HG03139 (cell line): ENCODE data around the gene SCRG1.

ENCODE experiments used
- ATAC-seq: cut with Tn5 transposase; IDR thresholded peaks from one replicate; pipeline ENCODE4 v1.9.1; 2021; ENCODE audit not compliant: unreplicated experiment

Gene SCRG1

DNA sequence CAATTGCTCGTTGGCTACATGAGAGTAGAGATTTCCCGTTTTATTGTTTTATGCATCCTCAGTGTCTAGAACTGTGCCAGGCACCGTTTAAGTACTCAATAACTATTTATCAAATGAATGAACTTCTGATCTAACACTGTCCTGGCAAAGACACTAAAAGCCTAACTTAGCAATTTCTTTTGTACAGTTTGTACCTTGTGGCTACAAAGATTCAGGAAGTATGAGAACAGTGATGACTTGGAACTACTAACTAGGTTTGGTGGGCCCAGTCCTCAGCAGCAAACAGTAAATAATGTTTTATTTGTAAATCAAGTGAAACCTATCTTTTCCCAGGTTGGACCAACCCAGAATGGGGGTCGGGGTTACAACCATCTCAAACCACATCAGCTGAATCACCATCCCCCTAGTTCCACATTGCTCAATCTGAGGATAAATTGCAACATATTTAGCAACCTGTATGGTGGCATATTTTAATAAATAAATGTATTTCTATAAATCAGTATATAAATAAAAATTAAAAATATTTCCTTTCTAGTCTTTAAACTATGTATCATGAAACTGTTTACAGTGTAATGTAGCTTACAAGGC, 12.3 kb upstream of the SCRG1 start:
- ATAC-seq = no peak

DNA sequence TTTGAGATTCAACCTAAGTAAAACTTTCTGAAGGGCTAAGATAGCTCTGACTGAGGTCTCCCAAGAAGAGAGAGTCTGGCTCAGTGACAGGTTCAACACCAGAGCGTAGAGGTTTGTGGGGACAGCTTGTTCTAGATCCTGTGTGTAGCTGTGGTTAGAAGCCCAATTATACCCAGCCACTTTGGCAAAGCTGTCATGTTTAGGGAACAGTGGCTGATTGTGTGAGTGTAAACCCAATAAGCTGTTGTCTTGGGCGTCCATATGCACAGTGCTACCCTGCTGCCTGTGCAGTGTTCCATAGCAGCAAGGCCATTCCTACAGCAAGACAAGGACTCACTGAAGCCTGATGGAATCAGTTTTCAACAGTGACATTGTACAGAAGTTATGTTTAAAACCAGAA, 11.2 kb upstream of the SCRG1 start:
- ATAC-seq = no peak

DNA sequence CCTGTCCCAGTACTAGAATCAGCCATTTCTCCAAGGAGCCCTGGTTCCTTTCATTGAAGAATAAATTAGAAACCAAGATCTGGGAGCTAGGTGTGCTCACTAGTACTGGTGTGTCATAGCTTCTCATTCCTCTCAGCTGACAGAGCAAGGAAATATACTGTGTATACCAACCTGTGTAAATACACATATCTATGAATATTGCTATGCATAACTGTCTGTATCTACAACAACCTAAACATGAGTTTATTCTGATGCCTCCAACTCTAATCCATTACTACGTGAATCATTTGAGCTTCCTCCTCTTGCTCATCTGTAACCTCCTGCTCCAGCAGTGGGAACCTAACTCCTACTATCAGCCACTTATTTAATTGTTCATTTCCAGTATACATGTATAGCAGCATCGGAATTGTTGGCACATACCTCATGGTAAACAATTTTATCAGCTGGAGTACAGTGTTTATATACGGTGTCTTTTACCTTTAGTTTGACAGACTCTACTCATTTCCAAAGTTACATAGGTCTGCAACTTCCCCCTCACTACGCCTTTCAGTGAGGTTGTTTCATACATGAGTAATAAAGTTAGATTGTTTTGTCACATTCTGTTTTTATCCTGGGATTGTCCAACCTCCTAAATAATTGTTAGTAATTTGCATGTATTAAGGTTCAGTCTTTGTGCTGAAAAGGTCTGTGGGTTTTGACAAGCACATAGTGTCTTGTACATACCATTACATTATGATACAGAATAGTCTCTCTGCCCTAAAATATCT, 7.1 kb upstream of the SCRG1 start:
- ATAC-seq = no peak

DNA sequence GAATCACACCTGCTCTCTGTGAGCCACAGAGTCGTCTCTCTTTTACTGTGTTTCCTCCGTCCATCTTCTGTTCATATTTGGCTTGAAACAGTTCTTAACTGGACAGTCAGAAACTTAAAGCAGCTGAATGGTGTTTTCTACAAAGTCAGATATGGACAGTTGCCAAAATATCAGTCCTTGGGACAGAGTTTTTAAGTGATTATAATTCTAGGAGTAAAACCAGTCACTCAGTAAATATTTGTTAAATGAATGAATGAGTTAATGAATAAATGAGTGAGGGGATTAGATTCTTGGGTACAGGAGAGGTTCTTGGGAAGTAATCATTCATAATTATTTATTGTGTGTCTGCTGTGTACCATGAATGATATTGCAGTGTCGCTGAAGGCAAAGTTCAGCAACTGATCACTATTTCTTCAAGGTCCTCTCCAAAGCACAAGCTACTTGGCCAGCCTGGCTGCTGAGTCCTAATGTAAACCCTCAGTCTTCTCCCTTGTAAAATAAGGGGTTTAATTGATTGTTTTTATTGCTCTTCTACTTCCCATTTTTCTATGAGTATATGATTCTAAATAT, 5.5 kb upstream of the SCRG1 start:
- ATAC-seq = no peak

DNA sequence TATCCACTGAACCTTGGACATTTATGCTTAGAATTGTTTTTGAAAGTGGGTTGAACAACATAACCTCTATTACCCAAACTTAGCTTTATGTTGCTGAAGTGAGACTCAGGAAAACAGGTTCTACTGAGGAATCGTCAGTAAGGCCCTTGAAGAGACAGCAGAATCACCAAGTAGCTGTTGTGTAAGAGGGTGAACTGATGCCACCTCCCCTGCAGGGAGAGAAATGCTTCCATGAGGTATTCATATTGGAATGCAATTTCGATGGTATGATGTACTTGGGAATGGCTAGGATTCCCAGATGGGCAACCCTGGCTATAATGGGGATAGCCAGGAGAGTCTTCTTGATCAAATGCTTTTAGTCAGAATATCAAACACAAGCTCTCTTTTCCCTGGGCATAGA, 4.1 kb upstream of the SCRG1 start:
- no peak for ATAC-seq

DNA sequence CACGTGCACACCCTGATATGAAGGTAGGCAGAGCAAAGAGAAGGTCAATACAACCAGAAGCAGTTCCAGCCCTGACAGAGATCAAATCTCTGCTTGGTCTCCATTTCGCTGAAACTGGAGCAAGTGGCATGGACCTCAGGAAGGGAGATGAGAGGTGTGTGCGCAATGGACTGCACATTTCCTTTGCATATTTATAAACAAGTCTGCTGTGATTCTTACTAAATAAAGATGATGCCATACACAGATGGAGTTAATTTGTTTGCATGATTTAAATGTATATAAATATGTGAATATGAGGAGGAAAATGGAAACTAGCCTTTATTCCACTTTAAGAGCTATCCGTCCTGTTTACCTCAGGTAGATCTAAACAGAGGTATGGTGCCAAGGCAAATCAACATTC, 2.1 kb upstream of the SCRG1 start:
- ATAC-seq = no peak

DNA sequence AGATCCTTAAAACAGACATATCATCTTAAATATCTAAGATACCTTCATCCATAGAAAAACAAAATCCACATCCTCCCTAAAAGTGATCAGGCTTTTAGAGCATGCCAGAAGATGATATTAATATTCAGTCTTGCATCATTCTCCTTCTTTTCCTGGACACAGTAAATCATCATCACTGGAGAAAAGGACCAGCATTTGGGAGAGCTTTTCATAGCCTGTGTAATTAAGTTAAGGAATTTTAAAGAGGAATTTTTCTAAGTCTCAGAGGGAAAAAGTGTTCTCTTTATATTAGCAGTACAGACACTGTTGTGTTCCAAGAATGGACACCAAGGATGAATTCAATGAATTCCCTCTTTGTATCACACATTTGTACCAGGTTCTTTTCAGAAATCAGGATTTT, 696 bp downstream of the SCRG1 start:
- no peak for ATAC-seq

DNA sequence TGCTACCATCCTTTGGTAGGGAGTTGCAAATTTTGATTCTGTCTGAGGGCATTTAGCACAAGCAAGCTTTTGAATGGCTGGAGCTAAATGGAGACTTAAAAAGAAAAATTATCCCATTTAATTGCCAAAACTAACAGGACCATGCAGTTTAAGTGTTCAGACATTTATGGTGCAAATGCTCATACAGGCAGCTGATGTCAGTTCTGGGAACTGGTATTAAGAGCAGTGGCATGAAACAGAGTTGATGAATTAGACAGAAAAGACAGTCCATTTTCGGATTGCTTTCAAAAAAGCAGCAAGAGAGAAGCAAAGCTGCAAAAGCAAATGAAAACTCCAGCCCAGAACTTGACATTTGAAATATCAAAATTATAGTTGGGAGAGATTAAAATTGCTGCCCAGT, 1.3 kb downstream of the SCRG1 start:
- ATAC-seq = no peak

DNA sequence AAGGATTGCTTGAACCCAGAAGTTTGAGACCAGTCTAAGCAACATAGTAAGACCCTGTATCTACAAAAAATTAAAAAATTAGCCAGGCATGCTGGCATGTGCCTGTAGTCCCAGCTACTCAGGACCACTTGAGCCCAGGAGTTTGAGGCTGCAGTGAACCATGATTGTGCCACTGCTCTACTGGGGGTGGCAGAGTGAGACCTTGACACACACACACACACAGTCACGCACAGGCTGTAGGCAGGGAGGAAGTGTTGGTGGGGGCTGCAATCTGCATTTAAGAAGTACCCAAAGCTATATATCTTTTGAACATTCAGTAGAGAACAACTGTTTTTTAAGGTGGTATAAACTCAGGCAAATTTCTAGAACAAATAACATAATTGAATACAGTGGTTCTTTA, 7.2 kb downstream of the SCRG1 start:
- ATAC-seq = no peak

DNA sequence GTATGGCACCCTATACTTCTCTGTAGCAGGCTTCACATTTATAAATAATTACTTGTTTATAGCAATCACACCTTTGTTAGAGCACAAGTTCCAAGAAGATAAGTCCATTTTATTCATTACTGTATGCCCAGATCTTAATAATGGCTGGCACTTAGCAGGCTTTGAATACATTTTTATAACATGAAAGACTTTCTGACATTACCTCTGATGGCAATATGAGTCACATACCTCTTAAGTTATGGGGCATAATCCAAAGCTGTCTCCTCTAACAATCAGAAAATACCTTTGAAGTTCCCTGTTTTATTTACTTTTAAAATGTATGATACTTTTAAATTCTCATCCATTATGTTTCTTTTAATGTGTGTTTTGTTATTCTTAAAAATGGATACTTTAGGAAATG, 12.2 kb downstream of the SCRG1 start:
- no peak for ATAC-seq

DNA sequence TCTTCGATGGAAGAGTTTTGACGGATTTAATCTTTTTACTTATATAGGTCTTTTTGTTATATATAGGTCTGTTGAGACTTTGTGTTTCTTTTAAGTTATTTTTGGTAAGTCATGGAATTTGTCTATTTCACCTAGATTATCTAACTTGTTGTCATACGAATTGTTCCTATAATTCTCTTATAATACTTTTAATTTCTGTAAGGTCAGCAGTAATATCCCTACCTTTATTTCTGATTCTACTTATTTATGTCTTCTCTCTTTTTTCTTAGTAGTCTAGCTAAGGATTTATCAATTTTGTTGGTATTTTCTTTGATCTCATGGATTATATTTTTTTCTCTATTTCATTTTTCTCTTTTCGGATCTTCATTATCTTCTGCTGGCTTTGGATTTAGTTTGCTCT, 16.6 kb downstream of the SCRG1 start:
- ATAC-seq = no peak

DNA sequence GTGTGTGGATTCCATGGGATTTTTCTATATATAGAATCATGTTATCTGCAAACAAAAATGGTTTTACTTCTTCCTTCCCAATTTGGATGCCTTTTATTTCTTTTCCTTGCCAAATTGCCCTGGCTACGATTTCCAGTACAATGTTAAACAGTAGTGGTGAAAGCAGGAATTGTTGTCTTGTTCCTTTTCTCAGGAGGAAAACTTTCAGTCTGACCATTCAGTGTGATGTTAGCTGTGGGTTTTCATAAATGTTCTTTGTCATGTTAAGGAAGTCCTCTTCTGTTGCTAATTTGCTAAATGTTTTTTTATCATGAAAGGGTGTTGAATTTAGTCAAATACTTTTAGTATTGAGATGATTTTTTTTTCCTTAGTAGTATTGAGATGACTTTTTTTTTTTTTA, 17.3 kb downstream of the SCRG1 start:
- ATAC-seq = no peak

DNA sequence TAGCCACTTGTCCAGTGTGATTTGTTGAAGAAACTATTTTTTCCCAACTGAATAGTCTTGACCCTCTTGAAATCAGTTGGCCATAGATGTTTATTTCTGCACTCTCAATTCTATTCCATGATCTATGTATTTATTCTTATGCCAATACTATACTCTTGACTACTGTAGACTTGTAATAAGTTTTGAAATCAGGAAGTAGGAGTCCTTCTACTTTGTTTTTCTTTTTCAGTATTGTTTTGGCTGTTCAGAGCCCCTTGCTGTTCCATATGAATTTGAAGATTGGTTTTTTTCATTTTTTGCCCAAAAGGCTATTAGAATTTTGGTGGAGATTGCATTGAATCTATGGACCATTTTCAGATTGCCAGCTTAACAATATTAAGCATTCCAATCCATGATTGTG, 17.9 kb downstream of the SCRG1 start:
- ATAC-seq = no peak

DNA sequence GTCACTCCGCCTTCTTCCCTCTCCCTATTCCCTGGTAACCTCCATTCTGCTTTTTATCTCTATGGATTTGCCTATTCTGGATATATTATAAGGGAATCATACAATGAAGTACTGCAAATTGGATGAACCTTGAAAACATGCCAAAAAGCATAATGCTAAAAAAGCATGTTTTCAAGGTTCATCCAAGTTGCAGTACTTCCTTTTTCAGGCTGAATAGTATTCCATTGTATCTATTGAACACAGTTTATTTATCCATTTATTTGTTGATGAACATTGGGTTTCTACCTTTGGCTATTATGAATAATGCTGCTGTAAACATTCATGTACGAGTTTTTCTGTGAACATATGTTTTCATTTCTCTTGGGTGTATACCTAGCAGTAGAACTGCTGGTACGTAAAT, 19.0 kb downstream of the SCRG1 start:
- no peak for ATAC-seq

DNA sequence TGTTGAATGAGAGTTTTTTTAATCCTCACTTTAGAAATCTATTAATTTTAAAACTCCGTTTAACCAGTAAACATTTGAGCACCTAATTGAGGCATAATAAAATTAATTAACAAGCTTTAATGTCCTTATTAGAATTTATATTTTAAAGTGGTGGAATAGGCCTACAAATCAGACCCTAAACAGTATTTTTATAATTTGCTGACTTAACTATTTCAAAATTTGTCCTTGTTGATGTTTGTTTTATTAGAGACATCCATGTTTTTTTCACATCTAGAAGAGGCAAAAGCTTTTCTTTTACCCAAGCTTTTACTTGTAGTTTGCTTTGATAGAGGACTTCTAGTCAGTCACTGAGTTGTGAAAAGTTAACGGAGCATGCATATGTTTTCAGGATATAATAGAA, 24.3 kb downstream of the SCRG1 start:
- ATAC-seq = no peak

DNA sequence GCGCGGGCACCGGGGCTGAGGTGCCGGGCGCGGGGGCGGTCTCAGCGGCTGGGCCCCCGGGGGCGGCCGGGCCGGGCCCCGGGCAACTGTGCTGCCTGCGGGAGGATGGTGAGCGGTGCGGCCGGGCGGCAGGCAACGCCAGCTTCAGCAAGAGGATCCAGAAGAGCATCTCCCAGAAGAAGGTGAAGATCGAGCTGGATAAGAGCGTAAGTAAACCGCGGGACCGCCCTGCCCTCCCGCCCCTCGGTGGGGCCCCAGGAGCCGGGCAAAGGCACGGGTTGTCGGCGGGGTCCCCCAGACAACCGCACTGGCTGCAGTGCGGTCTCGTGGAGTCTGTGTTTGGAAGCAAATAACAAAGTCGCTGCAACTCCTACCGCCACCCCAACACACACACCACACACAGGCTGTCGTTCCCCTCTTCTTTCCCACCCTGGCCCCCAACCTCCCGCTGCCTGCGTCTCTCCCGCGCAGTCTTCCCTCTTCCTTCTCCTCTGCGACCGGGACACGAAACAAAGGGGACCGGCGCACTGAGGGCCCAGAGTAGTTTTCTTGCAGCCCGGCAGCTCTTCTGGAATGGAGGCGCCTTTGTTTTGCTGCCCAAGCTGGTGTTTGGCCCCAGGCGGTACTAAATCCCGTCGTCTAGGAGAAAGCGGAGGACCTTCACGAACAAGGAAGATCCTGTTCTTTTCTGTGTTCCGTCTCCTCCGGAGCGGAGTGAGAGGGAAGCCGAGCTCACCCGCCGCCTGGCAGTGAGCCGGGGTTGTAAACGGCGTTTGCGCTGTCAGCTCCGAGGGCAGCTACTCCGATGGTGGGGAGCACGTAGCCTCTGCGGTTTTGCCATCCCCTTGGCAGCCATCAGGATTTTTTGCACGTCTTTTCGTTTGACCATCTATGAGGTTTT, 27.4 kb downstream of the SCRG1 start:
- ATAC-seq = peak; percentile 12

DNA sequence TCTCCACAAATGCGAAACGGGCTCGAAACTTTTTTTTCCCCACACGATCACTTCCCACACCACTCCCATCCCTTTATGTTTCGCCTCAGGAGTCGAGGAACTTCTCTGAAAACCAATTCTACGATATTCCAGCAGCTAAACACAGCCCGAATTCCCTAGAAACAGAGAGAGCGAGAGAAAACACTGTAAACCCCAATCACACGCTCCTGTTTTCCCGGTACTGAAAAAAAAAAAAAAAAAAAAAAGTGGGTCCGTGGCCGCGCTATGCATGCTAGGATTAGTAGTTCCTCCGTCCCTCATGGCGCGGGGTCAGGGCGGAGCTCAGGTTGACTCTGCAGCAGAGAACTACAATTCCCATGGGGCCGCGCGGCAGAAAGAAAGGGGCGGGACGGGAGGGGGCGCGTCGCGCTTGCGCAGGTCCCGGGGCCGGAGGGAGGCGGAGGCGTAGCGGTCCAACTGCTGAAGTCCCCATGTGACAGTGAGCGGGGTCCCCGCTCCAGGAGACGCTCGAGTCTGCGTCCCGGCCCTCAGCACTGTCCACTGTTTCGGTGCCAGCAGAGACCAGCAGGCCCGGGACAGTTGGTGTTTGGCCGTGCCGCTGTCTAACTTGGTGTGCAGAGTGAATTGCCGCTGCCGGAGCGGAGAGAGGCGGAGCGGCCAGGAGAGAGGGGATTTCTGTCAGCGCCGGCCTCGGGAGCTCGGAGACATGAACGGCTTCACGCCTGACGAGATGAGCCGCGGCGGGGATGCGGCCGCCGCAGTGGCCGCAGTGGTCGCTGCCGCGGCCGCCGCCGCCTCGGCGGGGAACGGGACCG, 28.2 kb downstream of the SCRG1 start, which contains the start of gene SAP30:
Gene SAP30 (plus strand): TSS at position 478 of the 815 bp plus-strand sequence. CDS start 229 bp downstream, at position 707.
- peak; percentile 60 for ATAC-seq

DNA sequence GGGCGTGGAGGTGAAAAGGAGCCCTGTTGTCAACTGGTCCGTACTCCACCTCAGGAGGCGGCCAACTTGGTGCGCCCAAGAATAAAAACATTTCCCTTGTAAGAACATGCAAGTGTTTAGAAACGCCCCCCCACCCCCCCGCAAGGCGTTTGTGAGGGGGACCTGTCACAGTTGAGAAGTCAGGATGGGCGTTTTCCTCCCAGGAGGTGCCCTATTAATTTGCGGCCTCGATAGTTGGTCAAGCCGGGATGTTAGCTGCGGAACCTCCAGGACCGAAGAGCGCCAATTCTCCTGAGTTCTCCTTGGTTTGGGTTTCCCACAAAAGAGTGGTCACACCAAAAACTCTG, 28.8 kb downstream of the SCRG1 start:
- ATAC-seq = peak; percentile 5

DNA sequence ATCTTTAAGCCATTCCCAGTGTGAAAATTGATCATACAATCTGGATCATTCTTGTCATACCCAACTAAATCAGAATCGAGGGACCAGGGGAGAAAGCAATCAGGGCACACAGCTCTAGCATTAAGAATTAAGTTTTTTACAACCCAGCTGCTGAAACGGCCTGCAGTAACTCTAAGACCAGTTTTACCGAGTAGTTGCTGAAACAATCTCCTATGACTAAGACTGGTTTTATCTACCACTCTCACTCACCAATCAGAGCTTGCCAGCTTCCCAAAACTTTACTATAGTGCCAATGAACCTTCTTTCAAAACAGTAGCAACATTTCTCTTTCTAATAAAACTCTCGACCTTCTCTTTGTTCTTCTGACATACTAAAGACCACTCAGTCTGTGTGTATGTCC, 31.0 kb downstream of the SCRG1 start:
- no peak for ATAC-seq

DNA sequence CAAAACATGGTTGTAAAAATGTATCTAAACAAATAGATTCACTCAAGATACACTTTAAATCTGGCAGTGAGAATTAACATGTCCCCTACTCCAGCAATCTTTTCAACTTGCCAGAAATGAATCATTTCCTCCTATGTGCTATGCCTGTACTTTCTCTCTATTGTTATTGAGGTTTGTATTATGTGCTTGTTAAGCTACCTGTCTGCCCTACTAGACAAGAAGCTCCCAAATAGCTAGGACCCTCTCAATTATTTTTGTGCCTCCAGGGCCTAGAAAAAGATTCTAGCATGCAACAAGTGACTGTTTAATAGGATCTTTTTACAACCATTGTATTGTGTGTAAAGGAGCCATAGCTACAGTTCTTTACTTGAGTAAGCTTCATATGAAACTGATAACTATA, 31.6 kb downstream of the SCRG1 start:
- ATAC-seq = no peak
